MM.1S (cell line): Measurements from ENCODE around the gene DOCK11.

ENCODE experiments used
- DNase-seq: peaks from one replicate; pipeline ENCODE4 v3.0.0-alpha.2; 2015
- H2AFZ ChIP-seq: fragments of 300-600 bp; sonication (generic); 2 replicates; pipeline ENCODE4 v1.6.0; 2016; ENCODE audit warnings: antibody characterized with exemption, low read length
- H3F3A ChIP-seq: fragments of 300-600 bp; sonication (generic); 2 replicates; pipeline ENCODE4 v1.6.1; 2016; ENCODE audit warnings: mild to moderate bottlenecking, antibody characterized with exemption, low read length, moderate library complexity, mixed read lengths; ENCODE audit not compliant: insufficient read depth
- H3K27ac ChIP-seq: fragments of 300-600 bp; sonication (generic); 2 replicates; pipeline ENCODE4 v1.5.1; 2016; ENCODE audit warnings: mild to moderate bottlenecking, low read length
- H3K27me3 ChIP-seq: fragments of 300-600 bp; sonication (generic); replicated peaks from 2 replicates; pipeline ENCODE4 v1.6.0; 2016; ENCODE audit warnings: low read length; ENCODE audit not compliant: insufficient read depth
- H3K36me3 ChIP-seq: fragments of 300-600 bp; sonication (generic); replicated peaks from 2 replicates; pipeline ENCODE4 v1.6.1; 2016; ENCODE audit warnings: mild to moderate bottlenecking, low read length, mixed read lengths; ENCODE audit not compliant: insufficient read depth
- H3K4me1 ChIP-seq: fragments of 300-600 bp; sonication (generic); 2 replicates; pipeline ENCODE4 v1.6.1; 2016; ENCODE audit warnings: low read length, mixed read lengths
- H3K4me2 ChIP-seq: fragments of 300-600 bp; sonication (generic); 2 replicates; pipeline ENCODE4 v1.6.0; 2016; ENCODE audit warnings: low read depth, low read length
- H3K4me3 ChIP-seq: fragments of 300-600 bp; sonication (generic); 2 replicates; pipeline ENCODE4 v1.5.1; 2016; ENCODE audit warnings: low read length, mixed read lengths
- H3K79me2 ChIP-seq: fragments of 300-600 bp; sonication (generic); 2 replicates; pipeline ENCODE4 v1.6.1; 2016; ENCODE audit warnings: mixed run types, low read length, mixed read lengths
- H3K9ac ChIP-seq: fragments of 300-600 bp; sonication (generic); 2 replicates; pipeline ENCODE4 v1.6.1; 2016; ENCODE audit warnings: low read length, mixed read lengths
- H3K9me2 ChIP-seq: fragments of 300-600 bp; sonication (generic); replicated peaks from 2 replicates; pipeline ENCODE4 v1.6.1; 2016; ENCODE audit warnings: mild to moderate bottlenecking, low read length, mixed read lengths; ENCODE audit not compliant: insufficient read depth
- H3K9me3 ChIP-seq: fragments of 300-600 bp; sonication (generic); replicated peaks from 2 replicates; pipeline ENCODE4 v1.6.1; 2016; ENCODE audit warnings: mild to moderate bottlenecking, low read length, mixed read lengths; ENCODE audit not compliant: insufficient read depth
- H4K20me1 ChIP-seq: fragments of 300-600 bp; sonication (generic); 2 replicates; pipeline ENCODE4 v1.6.1; 2016; ENCODE audit warnings: mild to moderate bottlenecking, low read length, moderate library complexity, mixed read lengths; ENCODE audit not compliant: insufficient read depth
- CTCF ChIP-seq: fragments of 300-600 bp; sonication (generic); IDR thresholded peaks from 2 replicates; pipeline ENCODE4 v1.5.1; 2016; ENCODE audit warnings: antibody characterized with exemption, low read length, mixed read lengths
- EZH2 ChIP-seq: fragments of 300-600 bp; sonication (generic); optimal IDR thresholded peaks from 2 replicates; pipeline ENCODE3; 2017; ENCODE audit warnings: low read depth, mild to moderate bottlenecking, antibody characterized with exemption, low read length, mixed read lengths
- EZH2phosphoT487 ChIP-seq: fragments of 300-600 bp; sonication (generic); IDR thresholded peaks from 2 replicates; pipeline ENCODE4 v1.6.1; 2018; ENCODE audit warnings: antibody characterized with exemption, low read length

DOCK11 gene

GRCh38 chrX:118566359-118566758 lies 70.7 kb downstream of the DOCK11 start:
- H2AFZ ChIP-seq, result no peak overlapping the region
- H3K9me3 ChIP-seq, result no peaks in the 10 kb centered on the region
- H3K4me2 ChIP-seq, result no peak overlapping the region
- no peak overlapping the region for H3K9ac ChIP-seq
- H3K4me1 ChIP-seq, result no peaks in the 10 kb centered on the region
- TF ChIP-seq EZH2phosphoT487 (no peak), EZH2 (no peak), CTCF (no peak)
- no peaks in the 10 kb centered on the region for H3K27me3 ChIP-seq
- H3K36me3 ChIP-seq, result no peaks in the 10 kb centered on the region
- H3K9me2 ChIP-seq, result no peaks in the 10 kb centered on the region
- H3K79me2 ChIP-seq, result no peaks in the 10 kb centered on the region
- no peak overlapping the region for H3K4me3 ChIP-seq
- no peak for DNase-seq
- no peaks in the 10 kb centered on the region for H4K20me1 ChIP-seq
- no peaks in the 10 kb centered on the region for H3F3A ChIP-seq
- H3K27ac ChIP-seq, result no peak overlapping the region

GRCh38 chrX:118569676-118570075 lies 74.1 kb downstream of the DOCK11 start:
- no peak overlapping the region for H3K9ac ChIP-seq
- H3K79me2 ChIP-seq, result no peaks in the 10 kb centered on the region
- H3K4me3 ChIP-seq, result no peak overlapping the region
- H3K27me3 ChIP-seq, result no peaks in the 10 kb centered on the region
- no peaks in the 10 kb centered on the region for H3K4me1 ChIP-seq
- no peak overlapping the region for H2AFZ ChIP-seq
- H3F3A ChIP-seq, result no peaks in the 10 kb centered on the region
- no peaks in the 10 kb centered on the region for H4K20me1 ChIP-seq
- DNase-seq, result peak; percentile 10
- no peak overlapping the region for H3K4me2 ChIP-seq
- H3K27ac ChIP-seq, result no peak overlapping the region
- TF ChIP-seq EZH2 (no peak), EZH2phosphoT487 (no peak), CTCF (no peak)
- no peaks in the 10 kb centered on the region for H3K9me2 ChIP-seq
- H3K36me3 ChIP-seq, result no peaks in the 10 kb centered on the region
- no peaks in the 10 kb centered on the region for H3K9me3 ChIP-seq

GRCh38 chrX:118570209-118570608 lies 74.6 kb downstream of the DOCK11 start:
- Histone ChIP-seq H3K4me1 (no peaks in the 10 kb centered on the region), H4K20me1 (no peaks in the 10 kb centered on the region), H3F3A (no peaks in the 10 kb centered on the region), H3K9ac (no peak overlapping the region), H3K27me3 (no peaks in the 10 kb centered on the region), H3K4me2 (no peak overlapping the region), H3K27ac (no peak overlapping the region), H2AFZ (no peak overlapping the region), H3K36me3 (no peaks in the 10 kb centered on the region), H3K79me2 (no peaks in the 10 kb centered on the region), H3K4me3 (no peak overlapping the region), H3K9me3 (no peaks in the 10 kb centered on the region), H3K9me2 (no peaks in the 10 kb centered on the region)
- no peak for DNase-seq
- TF ChIP-seq EZH2, result no peak
- TF ChIP-seq CTCF, result no peak
- TF ChIP-seq EZH2phosphoT487, result no peak

GRCh38 chrX:118571836-118572235 lies 76.2 kb downstream of the DOCK11 start:
- Histone ChIP-seq H3K36me3 (no peaks in the 10 kb centered on the region), H3K9me2 (no peaks in the 10 kb centered on the region), H3F3A (no peaks in the 10 kb centered on the region), H3K27me3 (no peaks in the 10 kb centered on the region), H3K4me1 (no peaks in the 10 kb centered on the region), H3K27ac (no peak overlapping the region), H2AFZ (no peak overlapping the region), H3K9me3 (no peaks in the 10 kb centered on the region), H4K20me1 (no peaks in the 10 kb centered on the region), H3K4me2 (no peak overlapping the region), H3K4me3 (no peak overlapping the region), H3K9ac (no peak overlapping the region), H3K79me2 (no peaks in the 10 kb centered on the region)
- no peak for DNase-seq
- no peak for TF ChIP-seq EZH2phosphoT487
